Adipocyte (in vitro differentiated cells): ENCODE results near the gene SUMO4.

Source experiments
- DNase-seq: peaks from one replicate; pipeline ENCODE4 v3.0.0-alpha.2; 2015; ENCODE audit warnings: low read depth
- H3K27me3 ChIP-seq: replicated peaks from 2 replicates; pipeline ENCODE4 v1.7.0; 2013; ENCODE audit warnings: mild to moderate bottlenecking, low read length, moderate library complexity; ENCODE audit not compliant: control insufficient read depth, insufficient read depth
- H3K36me3 ChIP-seq: 2 replicates; pipeline ENCODE4 v1.7.0; 2013; ENCODE audit warnings: low read length, mild to moderate bottlenecking, moderate library complexity; ENCODE audit not compliant: control insufficient read depth, insufficient read depth, severe bottlenecking
- H3K4me1 ChIP-seq: 2 replicates; pipeline ENCODE4 v1.7.0; 2013; ENCODE audit warnings: mild to moderate bottlenecking, low read length, moderate library complexity; ENCODE audit not compliant: control insufficient read depth, insufficient read depth
- H3K4me3 ChIP-seq: 2 replicates; pipeline ENCODE4 v1.7.0; 2013; ENCODE audit warnings: mild to moderate bottlenecking, low read length, moderate library complexity
- H3K9ac ChIP-seq: 2 replicates; pipeline ENCODE4 v1.7.0; 2013; ENCODE audit warnings: mild to moderate bottlenecking, low read length, moderate library complexity
- H3K9me3 ChIP-seq: 2 replicates; pipeline ENCODE4 v1.7.0; 2013; ENCODE audit warnings: mild to moderate bottlenecking, low read length, moderate library complexity; ENCODE audit not compliant: control insufficient read depth

SUMO4 gene

DNA sequence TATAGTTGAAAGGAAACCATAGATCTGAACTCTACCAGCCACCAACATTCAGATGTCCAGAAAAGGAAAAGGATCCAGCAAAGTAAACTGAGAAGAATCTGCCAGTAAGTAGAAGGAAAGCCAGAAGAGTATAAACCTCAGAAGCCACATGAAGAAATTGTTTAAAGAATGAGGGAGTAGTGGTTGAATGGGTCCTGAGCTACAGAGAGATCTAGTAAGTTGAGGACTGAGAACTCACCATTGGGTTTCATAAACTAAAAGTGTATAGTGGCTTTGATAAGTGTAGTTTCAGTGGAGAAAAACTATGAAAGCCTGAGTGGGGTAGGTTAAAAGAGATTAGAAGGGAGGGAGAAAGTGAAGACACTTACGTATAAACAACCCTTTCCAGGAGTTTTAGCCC, 32.0 kb upstream of the SUMO4 start:
- DNase-seq: no peak
- Histone ChIP-seq H3K4me1 (peaks cover 4% of the 10 kb centered on the region), H3K9me3 (no peaks in the 10 kb centered on the region), H3K9ac (no peak overlapping the region), H3K36me3 (no peaks in the 10 kb centered on the region), H3K4me3 (no peak overlapping the region), H3K27me3 (no peaks in the 10 kb centered on the region)

DNA sequence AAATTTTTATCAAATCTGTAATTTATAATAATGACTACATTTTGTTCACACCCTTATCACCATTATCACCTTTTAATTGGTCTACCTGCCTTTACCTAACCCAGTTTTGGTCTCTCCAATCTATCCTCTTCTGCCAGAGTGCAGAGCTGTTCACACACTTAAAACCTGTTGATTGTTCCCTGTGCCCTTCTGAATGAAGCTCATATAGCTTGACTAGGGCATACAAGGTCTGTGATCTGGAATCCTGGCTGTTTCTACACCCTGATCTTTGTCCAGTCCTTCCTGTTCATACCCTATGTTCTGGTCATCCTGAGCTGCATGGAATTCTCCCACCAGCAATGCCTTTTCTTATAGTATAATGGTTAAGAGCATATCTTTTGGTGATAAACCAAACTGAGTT, 28.9 kb upstream of the SUMO4 start:
- DNase-seq: no peak
- H3K27me3 ChIP-seq: no peaks in the 10 kb centered on the region
- H3K9ac ChIP-seq: no peak overlapping the region
- H3K4me1 ChIP-seq: no peaks in the 10 kb centered on the region
- no peaks in the 10 kb centered on the region for H3K9me3 ChIP-seq
- peaks cover 12% of the 10 kb centered on the region for H3K36me3 ChIP-seq
- no peak overlapping the region for H3K4me3 ChIP-seq

DNA sequence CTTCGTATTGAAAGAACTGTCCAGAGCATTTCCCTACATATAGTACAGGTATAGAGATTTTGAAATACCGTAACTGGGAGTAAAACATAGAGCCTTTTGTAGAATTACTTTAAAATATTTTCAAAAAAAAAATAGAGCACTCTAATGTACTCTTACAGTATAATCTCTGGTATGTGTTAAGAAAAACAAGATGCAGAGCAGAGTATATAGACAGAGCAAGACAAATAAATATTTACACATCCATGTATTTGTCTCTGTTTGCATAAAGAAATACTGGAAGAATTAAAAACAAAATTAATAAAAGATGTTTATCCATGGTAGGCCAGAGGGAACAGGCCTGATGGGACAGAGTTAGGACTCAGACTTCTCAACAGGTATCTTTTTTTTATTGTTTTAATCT, 28.0 kb upstream of the SUMO4 start:
- Histone ChIP-seq H3K36me3 (peaks cover 12% of the 10 kb centered on the region), H3K4me3 (no peak overlapping the region), H3K27me3 (no peaks in the 10 kb centered on the region), H3K9me3 (no peaks in the 10 kb centered on the region), H3K9ac (no peak overlapping the region), H3K4me1 (no peaks in the 10 kb centered on the region)
- DNase-seq: no peak

DNA sequence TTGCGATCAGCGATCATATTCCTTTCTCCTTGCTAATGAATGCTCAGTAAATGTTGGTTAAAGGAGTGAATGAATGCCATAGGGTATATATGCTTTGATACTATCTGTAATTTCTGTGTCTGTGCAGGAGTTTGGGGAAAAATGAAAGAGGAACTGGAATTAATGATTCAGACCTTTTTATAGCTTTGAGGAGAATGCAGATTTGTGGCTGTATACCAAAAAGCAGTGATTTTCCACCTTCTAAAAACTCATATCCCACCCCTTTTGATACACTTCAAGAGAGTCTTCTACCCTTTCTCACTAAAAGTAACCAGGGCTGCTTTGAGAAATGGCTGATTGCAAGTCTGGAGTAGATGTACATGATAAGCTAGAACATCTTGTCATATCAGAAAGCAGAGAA, 26.6 kb upstream of the SUMO4 start:
- H3K4me1 ChIP-seq: no peaks in the 10 kb centered on the region
- H3K27me3 ChIP-seq: no peaks in the 10 kb centered on the region
- peaks cover 21% of the 10 kb centered on the region for H3K36me3 ChIP-seq
- no peaks in the 10 kb centered on the region for H3K9me3 ChIP-seq
- no peak for DNase-seq
- no peak overlapping the region for H3K9ac ChIP-seq
- no peak overlapping the region for H3K4me3 ChIP-seq

DNA sequence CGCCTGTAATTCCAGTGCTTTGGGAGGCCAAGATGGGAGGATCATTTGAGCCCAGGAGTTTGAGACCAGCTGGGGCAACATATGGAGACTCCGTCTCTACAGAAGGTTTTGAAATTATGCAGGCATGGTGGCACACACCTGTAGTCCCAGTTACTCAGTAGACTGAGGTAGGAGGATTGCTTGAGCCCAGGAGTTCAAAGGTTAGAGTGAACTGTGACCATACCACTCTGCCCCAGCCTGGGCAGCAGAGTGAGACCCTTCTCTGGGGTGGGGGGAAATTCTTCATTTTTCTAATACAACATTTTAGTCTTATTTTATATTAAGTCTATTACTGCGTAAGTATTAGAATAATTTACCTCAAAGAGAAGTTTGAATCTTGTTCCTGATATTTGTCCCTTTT, 20.1 kb upstream of the SUMO4 start:
- Histone ChIP-seq H3K9ac (no peak overlapping the region), H3K4me1 (no peaks in the 10 kb centered on the region), H3K36me3 (peaks cover 47% of the 10 kb centered on the region), H3K27me3 (no peaks in the 10 kb centered on the region), H3K4me3 (no peak overlapping the region), H3K9me3 (no peaks in the 10 kb centered on the region)
- DNase-seq: no peak

DNA sequence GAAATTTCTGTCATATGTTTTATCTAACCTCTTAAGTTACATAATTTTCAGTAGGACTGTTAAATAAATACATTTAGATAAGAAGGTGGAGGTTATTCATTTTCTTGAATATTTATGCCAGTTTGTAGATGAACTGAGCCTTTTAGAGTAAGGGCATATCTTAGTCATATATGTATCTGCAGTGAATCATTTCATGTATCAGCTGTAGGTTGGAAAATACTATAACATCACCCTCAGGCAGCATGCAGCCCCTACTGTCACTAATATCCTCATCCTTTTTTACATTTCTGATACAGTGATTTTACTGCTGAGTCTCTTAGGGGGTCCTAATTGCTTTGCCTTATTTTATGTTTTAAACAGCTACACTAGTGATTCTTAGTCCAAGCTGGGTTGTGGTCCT, 19.5 kb upstream of the SUMO4 start:
- H3K27me3 ChIP-seq: no peaks in the 10 kb centered on the region
- H3K4me1 ChIP-seq: no peaks in the 10 kb centered on the region
- H3K4me3 ChIP-seq: no peak overlapping the region
- H3K9me3 ChIP-seq: no peaks in the 10 kb centered on the region
- H3K9ac ChIP-seq: no peak overlapping the region
- peaks cover 50% of the 10 kb centered on the region for H3K36me3 ChIP-seq
- no peak for DNase-seq

DNA sequence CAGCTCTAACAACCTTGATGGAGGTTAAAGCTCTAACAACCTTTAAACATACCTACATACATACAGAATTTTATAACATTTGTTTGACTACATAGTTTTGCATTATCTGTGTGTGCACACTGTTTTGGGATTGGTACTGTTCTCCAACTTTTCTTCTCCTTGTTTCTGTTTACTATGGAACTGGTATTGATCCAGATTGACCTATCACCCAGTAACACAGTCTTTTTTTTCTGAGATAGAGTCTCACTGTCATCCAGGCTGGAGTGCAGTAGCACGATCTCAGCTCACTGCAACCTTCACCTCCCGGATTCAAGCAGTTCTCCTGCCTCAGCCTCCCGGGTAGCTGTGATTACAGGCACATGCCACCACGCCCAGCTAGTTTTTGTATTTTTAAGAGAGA, 16.7 kb upstream of the SUMO4 start:
- Histone ChIP-seq H3K27me3 (no peaks in the 10 kb centered on the region), H3K36me3 (peaks cover 54% of the 10 kb centered on the region), H3K9me3 (no peaks in the 10 kb centered on the region), H3K4me3 (no peak overlapping the region), H3K9ac (no peak overlapping the region), H3K4me1 (peaks cover 5% of the 10 kb centered on the region)
- DNase-seq: no peak

DNA sequence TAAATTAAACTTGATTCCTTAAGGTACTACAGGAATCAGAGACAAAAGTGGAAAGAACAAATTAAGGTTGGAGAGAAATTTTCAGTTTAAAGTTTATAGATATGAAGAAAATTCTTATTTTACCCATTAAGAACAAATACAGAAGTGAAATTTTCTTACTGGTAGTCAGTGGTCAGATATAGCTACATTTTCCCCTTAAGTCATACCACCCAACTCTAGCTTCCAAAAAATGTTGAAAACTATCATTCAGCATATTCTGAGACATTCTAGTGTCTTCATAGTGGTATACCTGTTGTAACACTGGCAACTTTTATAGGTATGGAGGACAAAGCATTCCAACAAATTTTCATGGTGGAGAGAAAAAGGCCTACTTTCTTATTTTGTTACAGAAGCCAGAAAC, 15.6 kb upstream of the SUMO4 start:
- DNase-seq: no peak
- Histone ChIP-seq H3K9me3 (no peaks in the 10 kb centered on the region), H3K9ac (no peak overlapping the region), H3K4me1 (peaks cover 5% of the 10 kb centered on the region), H3K27me3 (no peaks in the 10 kb centered on the region), H3K36me3 (peaks cover 43% of the 10 kb centered on the region), H3K4me3 (no peak overlapping the region)

DNA sequence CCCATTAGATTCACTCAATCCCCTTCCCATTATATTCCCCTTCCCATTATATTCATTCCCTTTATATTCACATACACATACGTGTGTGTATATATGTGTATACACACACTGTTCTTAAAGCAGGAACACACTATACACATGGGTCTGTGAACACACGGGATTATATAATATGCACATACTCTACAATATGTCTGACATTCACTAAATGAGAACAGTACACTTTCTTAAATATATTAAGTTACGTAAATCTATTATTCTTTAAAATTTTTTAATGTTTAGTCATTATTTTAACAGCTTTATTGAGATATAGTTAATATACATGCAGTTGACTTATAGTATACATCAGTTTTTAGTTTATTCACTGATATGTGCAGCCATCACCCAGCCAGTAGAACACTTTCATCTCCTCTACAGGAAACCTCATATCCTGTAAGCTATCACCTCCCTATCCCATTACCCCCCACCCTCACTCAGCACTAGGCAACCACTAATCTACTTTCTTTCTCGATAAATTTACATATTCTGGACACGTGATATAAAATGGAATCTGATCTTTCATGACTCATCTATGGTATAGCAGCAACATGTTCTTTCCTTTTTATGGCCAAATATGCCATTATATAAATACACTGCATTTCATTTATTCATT, 13.9 kb upstream of the SUMO4 start:
- Histone ChIP-seq H3K4me3 (no peak overlapping the region), H3K9ac (no peak overlapping the region), H3K27me3 (no peaks in the 10 kb centered on the region), H3K36me3 (peaks cover 30% of the 10 kb centered on the region), H3K9me3 (no peaks in the 10 kb centered on the region), H3K4me1 (peaks cover 14% of the 10 kb centered on the region)
- DNase-seq: no peak

DNA sequence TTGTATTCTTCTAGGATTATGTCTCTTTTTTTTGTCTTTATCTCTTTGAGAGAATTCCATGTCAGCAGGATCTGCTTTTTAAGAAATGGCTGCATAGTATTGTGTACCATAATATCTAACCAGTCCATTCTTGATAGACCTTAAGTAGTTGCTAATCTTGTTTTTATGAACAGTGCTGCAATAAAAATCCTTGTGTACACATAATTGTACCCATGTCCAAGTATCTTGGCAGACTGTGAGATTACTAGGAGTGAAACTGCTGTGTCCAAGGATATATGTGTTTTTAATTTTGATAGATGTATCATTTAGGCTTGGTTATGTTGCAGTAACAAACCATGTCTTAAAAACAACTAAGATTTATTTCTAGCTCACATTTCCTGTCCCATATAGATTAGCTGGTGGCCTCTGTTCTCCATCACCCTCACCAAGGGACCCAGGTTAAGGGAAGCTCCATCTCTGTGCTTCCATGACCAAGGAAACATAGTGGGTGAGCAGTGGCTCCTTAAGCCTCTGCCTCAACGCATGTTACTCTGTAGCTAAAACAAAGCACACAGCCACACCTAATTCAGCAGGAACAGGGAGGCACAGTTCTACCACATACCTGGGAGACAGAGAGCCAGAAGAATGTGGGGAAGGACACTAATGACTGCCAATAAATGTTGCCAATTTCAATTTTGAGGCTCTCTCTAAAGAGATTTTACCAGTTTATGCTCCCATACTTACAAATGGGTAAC, 12.1 kb upstream of the SUMO4 start:
- no peaks in the 10 kb centered on the region for H3K27me3 ChIP-seq
- no peak for DNase-seq
- H3K9ac ChIP-seq: no peak overlapping the region
- H3K4me3 ChIP-seq: no peak overlapping the region
- H3K9me3 ChIP-seq: no peaks in the 10 kb centered on the region
- H3K36me3 ChIP-seq: peaks cover 22% of the 10 kb centered on the region
- H3K4me1 ChIP-seq: peaks cover 18% of the 10 kb centered on the region

DNA sequence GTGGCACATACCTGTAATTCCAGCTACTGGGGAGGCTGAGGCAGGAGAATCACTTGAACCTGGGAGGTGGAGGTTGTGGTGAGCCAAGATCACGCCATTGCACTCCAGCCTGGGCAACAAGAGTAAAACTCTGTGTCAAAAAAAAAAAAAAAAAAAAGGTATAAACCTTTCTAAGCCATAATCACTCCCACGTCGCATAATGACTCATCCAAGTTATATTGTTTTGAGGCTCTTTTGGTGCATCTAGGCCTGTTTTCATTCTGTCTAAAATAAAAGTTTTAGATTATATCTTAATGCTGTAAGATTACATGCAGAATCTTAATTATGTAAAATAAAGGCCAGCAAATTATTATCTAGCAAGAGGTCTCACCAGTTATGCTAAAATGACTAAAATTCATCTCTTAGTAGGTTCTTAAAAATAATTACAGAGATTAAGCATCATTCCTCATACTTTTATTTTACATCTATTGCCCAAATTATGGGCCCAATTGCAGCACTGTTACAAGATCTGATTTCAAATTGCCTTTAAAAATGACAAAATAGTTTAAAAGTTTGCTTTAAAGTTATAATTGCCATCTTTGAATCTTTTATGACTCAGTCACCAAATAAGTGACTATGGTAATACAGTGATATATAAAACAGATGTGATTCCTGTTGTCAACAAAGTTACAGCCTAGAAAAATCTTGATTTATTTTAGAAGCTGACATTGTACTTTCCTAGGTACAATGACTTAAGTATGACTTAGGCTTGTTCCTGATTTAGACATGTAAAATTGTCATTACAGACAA, 10.4 kb upstream of the SUMO4 start:
- no peak overlapping the region for H3K4me3 ChIP-seq
- H3K27me3 ChIP-seq: no peaks in the 10 kb centered on the region
- peak; percentile 57 for DNase-seq
- H3K9me3 ChIP-seq: no peaks in the 10 kb centered on the region
- no peak overlapping the region for H3K9ac ChIP-seq
- H3K4me1 ChIP-seq: peaks cover 26% of the 10 kb centered on the region
- H3K36me3 ChIP-seq: peaks cover 15% of the 10 kb centered on the region
